ENCODE results near the gene VPS35L.
A peak's percentile ranks its signal among the peaks of the same experiment; 100 is the strongest.

VPS35L gene

GRCh38 chr16:19704321-19705145, 149.0 kb downstream of the VPS35L start:
- Histone ChIP-seq H3K4me3 (no peak overlapping the region), H3K27ac (peak overlapping the region in 18 of 21 experiments; percentile 6 to 83 (median 52))

GRCh38 chr16:19705146-19705501, 149.6 kb downstream of the VPS35L start:
- Histone ChIP-seq H3K27ac (peak overlapping the region in 14 of 21 experiments; percentile 1 to 83 (median 52)), H3K4me3 (no peak overlapping the region)

DNA sequence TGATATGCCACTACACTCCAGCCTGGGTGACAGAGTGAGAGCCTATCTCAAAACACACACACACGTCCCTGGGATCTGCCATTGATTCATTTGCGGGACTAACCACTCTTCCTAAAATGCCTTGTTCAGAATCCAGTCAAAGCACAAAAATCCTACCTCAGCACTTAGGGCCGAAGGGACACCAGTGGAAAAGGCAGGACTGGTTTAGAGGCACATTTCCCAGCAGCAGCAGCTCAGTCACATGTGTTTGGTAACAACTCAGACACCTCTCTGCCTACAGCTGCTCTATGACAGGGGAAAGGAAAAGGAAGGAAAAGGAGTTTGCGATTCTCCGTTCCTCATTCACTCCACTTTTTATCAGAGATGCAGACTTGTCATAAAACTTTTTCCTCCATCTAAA, 150.3 kb downstream of the VPS35L start:
- Histone ChIP-seq H3K4me3 (no peak overlapping the region), H3K27ac (peak overlapping the region in 7 of 21 experiments; percentile 28 to 80 (median 45))

- H3K4me3 ChIP-seq = no peak overlapping the region
- no peak overlapping the region for H3K27ac ChIP-seq
These were observed 151.3 kb downstream of the VPS35L start for GRCh38 chr16:19706846-19707245.

DNA sequence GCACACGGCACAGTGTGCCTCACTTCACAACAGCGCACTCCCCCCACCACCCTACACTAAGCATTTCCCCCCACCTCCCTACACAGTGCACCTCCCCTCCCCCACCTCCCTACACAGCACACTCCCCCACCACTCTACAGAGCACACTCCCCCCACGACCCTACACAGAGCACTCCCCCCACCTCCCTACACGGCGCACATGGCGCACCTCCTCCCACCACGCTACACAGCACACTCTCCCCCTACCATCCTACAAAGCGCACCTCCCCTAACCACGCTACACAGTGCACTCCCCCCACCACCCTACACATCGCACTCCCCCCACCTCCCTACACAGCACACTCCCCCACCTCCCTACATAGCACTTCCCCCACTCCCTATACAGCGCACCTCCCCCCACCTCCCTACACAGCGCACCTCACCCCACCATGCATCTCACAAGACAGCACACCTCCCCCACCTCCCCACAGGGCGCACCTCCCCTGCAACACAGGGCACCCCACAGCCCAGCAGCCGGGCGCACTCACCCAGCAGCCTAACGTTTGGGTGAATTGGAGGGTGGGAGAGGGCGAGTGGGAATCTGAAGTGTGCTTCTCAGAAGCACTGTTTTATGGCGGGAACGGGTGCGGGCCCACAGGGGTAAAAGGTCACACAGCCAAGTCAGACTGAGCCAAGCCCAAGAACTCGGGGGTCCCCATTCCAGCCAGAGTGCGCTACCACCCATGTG, 152.2 kb downstream of the VPS35L start:
- H3K27ac ChIP-seq = peak overlapping the region in 3 of 21 experiments; percentile 23 to 60 (median 52)
- no peak overlapping the region for H3K4me3 ChIP-seq

DNA sequence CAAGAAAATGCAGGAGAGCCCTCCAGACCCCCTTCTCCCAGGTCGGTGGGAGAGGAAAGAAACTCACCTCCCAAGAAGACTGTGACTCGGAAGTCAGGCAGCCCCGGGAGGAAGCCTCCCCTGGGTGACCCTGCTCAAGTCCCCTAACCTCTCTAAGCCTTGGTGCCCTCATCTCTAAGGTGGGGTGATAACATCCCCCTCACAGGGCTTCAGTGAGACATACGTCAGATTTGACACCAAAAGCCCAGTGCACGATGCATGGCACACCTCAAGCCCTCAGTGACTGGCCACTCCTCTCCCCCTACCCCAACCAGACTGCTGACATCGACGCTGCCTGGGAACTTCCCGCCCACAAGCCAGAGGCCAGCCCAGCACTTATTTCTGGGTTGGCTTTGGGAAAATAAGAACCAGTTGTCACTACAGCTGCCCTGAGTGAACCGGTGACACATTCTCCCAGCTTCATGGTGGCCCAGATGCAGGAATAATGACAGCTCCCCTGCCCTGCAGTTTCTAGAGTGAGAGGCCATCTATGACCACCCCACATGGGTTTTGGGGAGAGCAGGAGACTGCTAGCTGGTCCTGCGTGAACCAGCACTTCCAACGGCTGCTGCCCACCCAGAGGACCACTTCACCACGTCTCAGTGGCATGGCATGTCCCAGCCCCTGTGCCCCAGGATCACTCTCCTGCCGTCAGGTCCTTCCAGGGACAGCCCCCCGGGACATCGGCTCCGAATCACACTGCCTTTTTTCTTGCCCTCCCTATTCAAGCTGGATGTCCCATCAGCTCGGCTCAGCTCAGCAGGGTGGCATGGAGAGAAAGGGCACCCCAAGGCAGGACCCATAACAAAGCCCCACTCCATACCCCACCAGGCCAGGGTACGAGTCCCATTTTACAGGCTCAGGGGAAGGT, 153.0 kb downstream of the VPS35L start:
- Histone ChIP-seq H3K4me3 (no peak overlapping the region), H3K27ac (peak overlapping the region in 7 of 21 experiments; percentile 19 to 60 (median 42))

GRCh38 chr16:19709381-19710136, 154.1 kb downstream of the VPS35L start:
- Histone ChIP-seq H3K27ac (peak overlapping the region in 3 of 21 experiments; percentile 19 to 60 (median 24)), H3K4me3 (no peak overlapping the region)

- H3K4me3 ChIP-seq = no peak overlapping the region
- peak overlapping the region in 1 of 21 experiments; percentile 28 for H3K27ac ChIP-seq
These were observed 154.8 kb downstream of the VPS35L start for GRCh38 chr16:19710191-19710908.

DNA sequence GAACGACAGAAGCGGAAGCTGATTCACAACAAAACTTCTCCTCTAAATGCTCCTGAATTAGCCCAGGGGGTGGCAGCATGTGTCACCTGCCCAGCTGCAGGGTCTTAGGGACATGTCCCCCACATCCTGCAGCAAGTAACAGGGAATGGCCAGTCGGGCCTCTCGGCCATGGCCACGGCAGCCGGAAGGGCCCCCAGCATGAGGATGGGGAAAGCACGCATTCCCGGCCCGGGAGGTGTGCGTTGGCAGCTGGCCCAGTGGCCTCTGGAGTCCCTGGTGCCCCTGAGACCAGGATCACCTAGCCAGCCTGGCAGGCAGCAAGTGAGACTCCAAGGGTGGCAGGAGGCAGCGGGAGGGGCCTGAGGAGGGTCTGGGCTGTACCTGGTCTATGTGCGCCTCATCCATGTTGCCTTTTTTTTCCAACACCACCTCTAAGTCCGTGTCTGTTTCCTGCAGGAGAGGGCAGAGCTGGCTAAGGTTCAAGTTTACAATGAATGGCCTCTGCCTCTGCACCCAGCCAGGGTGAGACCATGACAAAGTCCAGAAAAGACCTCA, 155.6 kb downstream of the VPS35L start:
- Histone ChIP-seq H3K27ac (peak overlapping the region in 2 of 21 experiments; percentile 11 to 28), H3K4me3 (no peak overlapping the region)

- H3K27ac ChIP-seq = peak overlapping the region in 1 of 21 experiments; percentile 11
- no peak overlapping the region for H3K4me3 ChIP-seq
These were observed 156.1 kb downstream of the VPS35L start for GRCh38 chr16:19711643-19712042.

DNA sequence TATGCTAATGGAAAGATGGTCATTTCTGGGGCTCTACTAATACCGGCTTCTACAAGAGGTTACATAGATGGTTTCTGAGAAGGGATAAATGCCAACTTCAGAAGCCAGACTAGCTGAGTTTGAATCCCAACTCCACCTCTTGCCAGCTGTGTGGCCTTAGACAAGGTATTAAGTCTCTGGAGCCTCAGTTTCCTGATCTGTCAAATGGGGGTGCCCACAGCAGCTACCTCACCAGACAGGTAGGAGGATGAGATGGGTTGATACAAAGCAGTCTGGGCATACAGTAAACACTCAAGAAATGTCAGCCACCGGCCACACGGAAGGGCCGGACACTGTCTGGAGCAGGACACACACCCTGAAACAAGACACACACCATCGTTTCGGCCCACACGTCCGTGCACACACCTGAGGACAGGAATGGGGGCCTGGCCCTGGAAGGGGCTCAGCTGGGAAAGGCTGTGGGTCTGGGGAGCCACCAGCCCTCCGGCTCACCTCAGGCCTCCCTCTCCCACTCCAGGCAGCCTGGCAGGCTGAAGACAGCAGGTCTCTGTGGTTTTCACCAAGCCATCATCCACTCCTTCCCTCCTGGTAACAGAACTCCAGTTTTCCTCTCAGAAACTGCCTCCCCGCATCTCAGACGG, 157.0 kb downstream of the VPS35L start:
- H3K4me3 ChIP-seq = no peak overlapping the region
- peak overlapping the region in 1 of 21 experiments; percentile 21 for H3K27ac ChIP-seq

GRCh38 chr16:19713697-19714096, 158.2 kb downstream of the VPS35L start:
- no peak overlapping the region for H3K4me3 ChIP-seq
- H3K27ac ChIP-seq = no peak overlapping the region

DNA sequence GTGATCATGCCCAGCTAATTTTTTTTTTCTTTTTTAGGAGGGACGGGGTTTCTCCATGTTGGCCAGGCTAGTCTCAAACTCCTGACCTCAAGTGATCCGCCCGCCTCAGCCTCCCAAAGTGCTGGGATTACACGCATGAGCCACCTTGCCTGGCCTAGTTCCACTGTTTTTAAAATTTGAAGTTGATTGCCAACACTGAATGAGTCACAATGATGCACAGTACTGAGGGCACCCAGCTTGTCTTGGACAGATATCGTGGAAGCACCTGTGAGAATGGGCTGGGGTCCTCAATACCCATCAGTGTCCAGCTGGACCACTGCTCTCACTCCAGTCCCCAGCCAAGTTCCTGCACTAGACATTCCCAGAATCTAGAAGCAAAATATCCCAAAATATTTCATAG, 160.1 kb downstream of the VPS35L start:
- Histone ChIP-seq H3K4me3 (no peak overlapping the region), H3K27ac (no peak overlapping the region)

GRCh38 chr16:19716183-19716582, 160.7 kb downstream of the VPS35L start:
- Histone ChIP-seq H3K4me3 (peak overlapping the region in 1 of 7 experiments; percentile 96), H3K27ac (peak overlapping the region in 5 of 21 experiments; percentile 9 to 63 (median 31))

GRCh38 chr16:19716728-19717127, 161.2 kb downstream of the VPS35L start:
- peak overlapping the region in 11 of 21 experiments; percentile 9 to 90 (median 76) for H3K27ac ChIP-seq
- H3K4me3 ChIP-seq = peak overlapping the region; percentile 65 to 96 (median 89)

DNA sequence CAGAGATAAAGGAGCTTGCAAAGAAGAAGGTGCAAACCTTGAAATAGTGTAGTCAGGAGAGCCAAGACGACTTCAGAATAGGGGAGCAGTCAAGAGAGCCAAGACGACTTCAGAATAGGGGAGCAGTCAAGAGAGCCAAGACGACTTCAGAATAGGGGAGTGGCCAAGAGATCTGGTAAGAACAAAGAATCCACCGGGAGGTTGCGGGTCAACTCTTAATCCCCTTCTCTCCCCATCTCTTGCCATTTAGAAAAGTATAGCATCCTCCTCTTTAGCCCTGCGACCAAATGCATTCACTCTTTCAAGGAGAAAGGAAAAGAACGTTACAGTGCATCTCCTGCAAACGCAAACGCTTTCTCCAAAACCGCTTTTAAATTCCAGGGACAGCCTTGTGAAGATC, 161.8 kb downstream of the VPS35L start:
- H3K27ac ChIP-seq = peak overlapping the region in 20 of 21 experiments; percentile 56 to 91 (median 81)
- peak overlapping the region; percentile 65 to 96 (median 89) for H3K4me3 ChIP-seq
